SK-N-DZ (cell line): ENCODE data around the gene ZNF697.
"Not testable (repeated sequence)": the region's sequence is repeated elsewhere in the genome, so short reads cannot be mapped to it uniquely, and the experiment has no call there.

Experiments used
- DNase-seq: peaks from one replicate; pipeline ENCODE4 v3.0.0-alpha.2; 2015; ENCODE audit warnings: low spot score

ZNF697 gene

DNA sequence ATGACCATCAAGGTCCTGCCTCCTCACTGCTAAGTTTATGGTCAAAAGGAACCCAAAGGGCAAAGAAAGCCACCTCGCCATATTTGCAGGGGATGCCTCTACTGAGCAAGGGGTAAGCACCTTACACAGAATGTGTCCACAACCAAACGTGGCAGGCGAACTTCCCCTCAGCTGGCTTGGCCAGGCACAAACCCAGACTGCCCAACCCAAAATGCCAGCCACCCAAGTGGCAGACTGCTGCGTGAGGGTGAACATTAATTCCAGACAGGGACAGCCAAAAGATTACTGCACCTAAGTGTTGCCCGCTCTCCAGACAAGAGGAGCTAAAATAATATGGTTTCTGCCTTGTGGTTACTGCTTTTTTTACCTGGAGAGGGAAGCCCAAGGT lies 16.0 kb downstream of the ZNF697 start:
- no peak for DNase-seq

DNA sequence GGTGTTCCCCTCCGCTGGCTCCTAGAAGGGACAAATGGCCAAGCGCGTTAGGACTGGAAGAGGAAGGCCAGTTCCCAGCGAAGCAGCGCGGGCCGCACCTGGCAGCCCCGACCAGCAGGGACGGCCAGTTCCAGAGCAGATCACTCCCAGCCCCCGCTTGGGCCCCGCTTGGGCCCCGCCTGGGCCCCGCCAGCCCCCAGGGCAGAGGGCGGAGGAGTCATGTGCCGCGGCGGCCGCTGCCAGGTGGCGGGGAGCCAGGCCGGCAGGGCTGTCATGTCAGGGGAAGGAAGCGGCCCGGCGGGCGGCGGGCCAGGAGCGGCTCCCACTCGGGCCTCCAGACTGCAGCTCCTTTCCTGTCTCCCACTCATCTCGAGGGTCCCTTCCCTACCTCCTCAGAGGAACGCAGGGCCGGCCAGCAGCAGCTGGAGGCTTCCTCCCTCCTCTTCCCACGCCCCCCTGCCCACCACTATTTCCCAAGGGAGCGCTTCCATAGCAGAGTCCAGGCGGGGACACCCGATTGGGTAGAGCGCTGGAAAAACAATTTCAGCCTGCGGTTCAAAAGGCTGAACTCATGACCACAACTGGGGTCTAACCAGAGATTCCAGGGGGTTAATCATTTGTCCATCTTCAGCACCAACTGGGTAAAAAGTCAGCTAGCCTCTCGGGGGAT lies 16.5 kb downstream of the ZNF697 start:
- DNase-seq, result no peak

DNA sequence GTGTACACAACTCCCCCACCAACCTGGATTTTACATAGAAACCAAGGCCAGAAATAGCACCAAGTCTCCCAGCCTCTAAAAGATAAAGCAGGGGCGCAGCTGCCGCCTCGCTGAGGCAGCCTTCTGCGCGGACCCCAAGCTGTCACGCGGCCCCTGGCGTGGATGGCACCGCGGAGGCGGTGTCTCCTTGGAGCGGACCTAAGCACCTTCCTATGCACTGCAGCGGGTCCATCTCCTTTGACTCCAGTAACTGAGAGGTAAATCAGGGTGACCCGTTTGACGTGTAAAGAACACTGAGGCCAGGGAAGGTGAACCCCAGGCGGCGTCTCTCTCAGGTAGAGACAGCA lies 17.0 kb downstream of the ZNF697 start:
- no peak for DNase-seq

DNA sequence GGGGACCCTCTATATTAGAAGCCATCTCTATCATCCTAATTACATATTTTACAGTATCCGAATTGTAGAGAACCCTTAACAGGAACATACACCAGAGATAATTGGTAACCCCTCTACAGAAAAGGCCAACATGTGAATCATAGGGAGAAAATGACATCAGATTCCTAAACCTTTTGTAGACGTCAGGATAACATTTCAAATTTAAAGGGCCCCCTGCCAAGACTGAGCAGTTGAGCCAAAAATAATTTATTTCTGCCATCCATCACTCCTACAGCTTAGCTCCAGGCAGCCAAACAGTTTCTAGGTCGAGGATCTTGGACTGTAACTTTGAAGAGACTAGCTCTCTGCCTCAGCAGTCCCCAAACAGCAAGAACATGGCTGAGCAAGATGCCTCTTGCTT lies 21.2 kb downstream of the ZNF697 start:
- DNase-seq, result no peak

DNA sequence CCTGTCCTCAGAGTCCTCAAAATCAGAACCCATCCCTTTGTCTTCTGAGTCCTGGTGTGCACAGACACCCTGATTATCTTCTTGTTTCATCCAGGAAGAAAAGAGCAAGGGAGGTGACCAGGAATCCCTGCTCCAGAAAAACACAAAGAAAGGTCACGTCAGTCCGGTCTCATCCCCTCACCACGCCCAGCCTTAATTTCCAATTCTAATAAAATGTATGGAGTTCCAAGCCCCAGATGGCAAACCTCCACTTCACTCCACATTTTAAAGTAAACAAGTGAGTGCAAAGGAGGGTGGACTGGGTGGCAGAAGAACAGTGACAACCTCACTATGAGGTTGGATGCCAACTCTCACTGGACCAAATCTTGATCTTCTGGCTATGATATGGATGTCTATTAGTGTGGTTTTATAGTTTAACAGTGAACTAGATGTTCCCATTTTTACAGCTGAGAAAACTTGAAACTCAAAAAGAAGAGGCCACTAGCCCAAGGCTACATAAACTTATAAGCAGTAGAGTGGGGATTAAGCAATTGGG lies 22.0 kb downstream of the ZNF697 start:
- no peak for DNase-seq

DNA sequence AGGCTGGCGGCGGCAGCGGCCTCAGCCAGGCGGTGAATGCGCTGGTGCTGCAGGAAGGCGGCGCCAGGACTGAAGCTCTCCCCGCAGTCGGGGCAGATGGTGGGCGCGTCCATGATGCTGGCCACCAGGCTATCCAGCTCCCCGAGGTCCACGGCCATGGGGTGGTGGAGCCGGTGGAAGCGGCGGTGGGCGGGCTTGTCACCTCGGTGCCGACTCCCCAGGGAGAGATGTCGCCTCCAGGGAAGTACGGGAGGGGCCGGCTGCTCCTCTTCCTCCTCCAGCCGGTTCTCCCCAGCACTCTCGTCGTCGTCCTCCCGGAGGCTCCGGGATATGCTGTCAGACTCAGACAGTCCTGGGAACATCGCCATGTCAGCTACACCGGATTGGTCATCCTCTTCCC lies 24.4 kb downstream of the ZNF697 start:
- no peak for DNase-seq

DNA sequence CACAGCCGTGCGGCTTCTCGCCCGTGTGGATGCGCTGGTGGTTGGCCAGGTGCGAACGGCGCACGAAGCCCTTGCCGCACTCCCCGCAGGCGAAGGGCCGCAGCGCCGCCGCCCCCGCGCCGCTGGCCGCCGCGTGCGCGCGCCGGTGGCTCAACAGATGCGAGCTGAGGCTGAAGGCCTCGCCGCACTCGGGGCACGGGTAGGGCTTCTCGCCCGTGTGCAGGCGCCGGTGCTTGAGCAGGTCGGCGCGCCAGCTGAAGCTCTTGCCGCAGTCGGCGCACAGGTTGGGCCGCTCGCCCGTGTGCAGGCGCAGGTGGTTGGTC lies 24.9 kb downstream of the ZNF697 start:
- no peak for DNase-seq

DNA sequence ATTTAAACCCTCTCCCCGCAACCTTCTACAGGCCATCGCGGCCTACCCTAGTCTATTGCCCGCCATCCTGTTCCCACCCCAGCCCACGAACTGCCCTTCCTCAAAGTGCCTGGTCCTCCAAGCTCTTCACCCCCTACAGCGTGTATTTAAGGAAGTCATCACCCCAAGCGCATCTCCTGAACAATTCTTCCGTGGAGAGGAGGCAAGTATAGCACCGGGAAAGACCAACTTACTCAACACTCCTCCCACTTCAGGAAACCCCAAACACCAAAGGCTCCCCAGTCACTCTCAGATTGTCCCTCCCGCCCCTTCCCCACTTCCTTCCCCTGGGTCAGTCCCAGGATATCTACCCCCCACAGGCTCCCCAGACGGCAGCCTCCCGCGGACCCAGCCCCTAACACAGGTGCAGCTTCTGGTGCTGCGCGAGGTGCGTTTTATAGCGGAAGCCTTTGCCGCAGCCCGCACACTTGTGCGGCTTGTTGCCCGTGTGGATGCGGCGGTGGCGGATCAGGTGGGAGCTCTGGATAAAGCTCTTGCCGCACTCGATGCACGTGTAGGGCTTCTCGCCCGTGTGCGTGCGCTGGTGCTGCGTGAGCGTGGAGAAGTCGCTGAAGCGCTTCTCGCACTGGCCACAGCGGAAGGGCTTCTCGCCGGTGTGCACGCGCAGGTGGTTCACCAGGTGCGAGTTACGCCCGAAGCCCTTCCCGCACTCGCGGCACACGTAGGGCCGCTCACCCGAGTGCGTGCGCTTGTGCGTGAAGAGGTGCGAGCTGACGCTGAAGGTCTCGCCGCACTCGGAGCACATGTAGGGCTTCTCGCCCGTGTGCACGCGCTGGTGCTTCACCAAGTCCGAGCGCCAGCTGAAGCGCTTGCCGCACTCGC lies 25.5 kb downstream of the ZNF697 start:
- DNase-seq, result no peak

DNA sequence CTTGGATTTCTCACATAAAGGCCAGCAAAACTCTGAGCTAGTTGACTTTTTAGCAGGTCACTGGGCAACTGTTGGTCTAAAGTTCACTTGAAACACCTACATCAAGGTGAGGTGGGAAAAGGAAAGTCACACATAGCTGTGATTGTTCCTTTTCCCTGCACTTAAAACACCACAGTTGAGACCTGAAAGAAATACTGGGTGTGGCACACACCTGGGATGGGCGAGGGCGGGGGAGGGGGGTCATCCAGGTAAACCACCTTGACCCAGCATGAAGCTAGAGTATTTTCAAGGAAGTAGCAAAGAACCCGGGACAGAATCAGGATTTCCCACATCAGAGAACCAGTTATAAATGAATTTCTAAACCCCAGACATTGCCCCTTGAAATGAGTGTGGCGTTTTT lies 26.4 kb downstream of the ZNF697 start:
- DNase-seq, result no peak

DNA sequence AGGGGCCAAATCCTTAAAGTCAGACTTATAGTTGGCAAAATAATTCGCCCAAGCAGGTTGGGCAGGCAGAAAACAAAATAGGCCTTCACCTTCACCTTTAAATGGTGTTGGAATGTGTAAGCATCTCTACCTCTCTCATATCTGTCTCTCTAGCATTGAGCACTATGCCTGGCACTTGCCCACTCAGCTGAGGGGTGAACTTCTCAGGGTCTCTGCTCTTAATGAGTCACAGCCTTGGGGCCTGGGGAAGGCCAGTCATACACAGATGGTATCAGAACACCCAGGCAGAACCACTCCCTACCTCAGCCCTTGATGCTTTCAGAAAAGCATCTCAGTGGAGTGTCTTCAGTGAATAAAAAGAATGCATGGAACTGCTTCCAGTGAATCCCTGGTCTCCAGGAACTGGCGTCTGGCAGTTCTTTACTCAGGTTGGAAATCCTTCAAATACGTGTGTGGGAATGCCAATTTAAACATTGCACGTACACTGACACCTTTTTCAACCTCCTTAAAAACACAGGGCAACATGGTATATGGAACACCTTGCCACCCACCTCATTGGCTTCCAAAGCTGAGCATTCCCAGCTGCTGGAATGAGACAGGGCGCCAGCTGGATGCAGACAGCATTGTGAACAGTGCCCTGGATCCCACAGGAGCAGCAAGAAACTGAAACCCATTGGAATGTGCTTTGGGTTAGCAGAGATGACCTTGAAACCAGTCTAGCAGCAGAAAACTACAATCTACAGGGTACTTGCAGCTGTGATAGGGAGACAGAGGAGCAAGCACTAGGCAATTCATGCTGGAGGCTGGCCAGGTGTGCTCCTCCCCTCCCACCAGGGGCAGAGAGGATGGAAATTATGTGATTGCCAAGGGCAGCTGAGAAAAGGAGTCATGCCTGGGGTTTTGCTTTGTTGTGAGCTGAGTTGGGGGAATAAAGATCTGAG lies 30.0 kb downstream of the ZNF697 start:
- no peak for DNase-seq

DNA sequence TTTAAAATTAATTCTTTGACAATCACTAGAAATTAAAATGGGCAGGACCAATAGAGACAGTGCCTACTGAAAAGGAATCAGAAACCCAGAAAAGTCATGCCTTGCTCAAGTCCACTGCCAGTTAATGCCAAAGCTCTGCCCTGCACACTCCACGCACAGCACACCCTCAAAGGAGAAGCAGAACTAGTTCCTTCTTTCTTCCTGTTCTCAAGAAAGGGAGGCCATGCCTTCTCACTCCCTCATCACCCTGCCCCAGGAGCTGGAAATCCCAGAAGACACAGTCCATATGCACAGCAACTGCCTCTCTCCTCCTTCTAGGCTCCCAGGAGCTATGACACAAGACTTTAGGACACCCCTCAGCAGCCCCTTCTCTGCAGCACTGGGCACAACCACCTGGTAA lies 31.3 kb downstream of the ZNF697 start:
- not testable (repeated sequence) for DNase-seq

DNA sequence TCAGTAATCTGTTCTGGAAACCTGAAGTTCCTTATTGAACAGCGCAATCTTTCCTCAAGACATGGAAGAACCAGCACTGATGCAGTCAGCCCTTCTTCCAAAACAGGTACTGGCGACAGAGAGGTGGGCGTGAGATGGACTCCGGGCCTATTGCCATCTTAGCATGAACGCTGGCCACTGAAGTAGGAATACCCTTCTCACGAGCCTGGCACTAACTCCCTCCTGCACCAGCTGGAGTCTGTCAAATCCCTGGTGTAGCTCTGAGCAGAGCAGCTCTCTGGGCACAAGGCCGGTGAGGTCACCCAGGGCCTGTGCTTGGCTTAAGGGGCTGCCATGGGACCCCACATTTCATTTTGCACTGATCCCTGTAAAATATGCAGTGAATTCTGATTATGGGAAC lies 33.0 kb downstream of the ZNF697 start:
- not testable (repeated sequence) for DNase-seq

DNA sequence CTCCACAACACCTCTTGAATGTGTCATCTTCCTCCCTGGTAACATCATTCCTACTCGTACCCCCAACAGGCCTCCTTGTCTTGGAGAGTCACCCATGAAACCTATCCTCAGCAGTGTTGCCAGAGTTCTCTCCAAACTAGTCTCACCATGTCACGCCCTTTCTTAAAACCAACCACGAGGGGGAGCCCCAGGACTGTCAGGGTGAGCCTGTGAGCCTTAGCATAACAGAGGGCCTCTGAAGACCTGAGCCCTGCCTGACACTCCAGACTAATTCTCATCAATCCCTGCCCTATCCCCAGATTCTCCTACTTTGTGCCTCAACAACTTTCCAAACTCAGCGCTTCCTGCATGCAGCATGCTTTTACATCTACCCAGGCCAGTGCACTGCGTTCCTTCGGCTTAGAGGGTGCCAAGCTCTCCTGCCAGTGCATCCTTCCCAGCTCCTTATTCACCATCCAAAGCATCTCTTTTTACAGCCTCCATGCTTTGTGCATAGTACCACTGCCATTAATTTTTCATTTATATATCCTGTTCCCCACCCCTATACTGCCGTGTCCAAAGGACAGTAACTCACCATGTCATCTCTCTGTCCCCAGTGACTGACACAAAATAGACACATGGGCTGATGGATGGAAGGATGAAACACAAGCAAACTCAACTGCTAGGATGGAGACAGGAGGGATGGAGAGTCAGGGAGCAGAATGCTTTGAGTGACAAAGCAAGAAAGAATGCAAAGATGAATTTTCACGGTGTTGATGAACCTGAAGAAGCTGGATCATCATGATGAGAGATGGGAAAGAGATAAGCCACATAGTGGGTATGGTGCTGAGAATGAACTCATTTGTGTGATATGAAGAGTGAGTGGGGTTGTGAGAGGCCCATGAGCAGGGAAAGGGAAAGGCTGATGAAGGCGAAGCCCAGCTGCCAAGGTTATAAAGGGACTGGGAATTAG lies 34.0 kb downstream of the ZNF697 start:
- peak; percentile 82 for DNase-seq

DNA sequence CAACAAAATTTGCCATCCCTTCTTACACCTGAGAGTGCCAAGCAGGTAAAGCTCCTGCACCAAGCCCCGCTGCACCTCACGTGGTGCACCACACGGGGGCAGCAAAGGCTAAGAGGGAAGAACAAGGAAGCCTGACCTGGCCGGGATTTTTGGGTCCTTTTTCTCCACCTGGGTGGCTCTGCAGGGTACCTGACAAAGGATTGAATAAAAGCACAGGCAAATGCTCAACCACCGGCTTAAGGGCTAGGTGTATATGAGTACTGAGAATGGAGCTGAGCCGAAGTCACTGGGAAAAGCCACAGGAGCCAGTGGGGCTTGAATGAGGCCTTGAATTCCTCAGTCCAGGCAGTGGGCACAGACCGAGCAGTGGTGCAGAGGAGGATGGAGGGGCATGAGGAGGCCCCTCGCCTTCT lies 36.4 kb downstream of the ZNF697 start:
- peak; percentile 58 for DNase-seq

DNA sequence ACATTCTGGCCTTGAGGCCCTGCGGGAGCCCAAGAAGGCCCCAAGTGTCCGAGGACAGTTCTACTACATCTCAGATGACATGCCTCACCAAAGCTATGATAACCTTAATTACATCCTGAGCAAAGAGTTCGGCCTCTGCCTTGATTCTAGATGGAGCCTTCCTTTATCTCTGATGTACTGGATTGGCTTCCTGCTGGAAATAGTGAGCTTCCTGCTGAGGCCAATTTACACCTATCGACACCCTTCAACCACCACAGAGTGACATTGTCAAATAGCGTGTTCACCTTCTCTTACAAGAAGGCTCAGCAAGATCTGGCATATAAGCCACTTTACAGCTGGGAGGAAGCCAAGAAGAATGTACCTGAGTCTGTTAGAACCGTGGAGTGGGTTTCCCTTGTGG lies 39.2 kb downstream of the ZNF697 start:
- not testable (repeated sequence) for DNase-seq

DNA sequence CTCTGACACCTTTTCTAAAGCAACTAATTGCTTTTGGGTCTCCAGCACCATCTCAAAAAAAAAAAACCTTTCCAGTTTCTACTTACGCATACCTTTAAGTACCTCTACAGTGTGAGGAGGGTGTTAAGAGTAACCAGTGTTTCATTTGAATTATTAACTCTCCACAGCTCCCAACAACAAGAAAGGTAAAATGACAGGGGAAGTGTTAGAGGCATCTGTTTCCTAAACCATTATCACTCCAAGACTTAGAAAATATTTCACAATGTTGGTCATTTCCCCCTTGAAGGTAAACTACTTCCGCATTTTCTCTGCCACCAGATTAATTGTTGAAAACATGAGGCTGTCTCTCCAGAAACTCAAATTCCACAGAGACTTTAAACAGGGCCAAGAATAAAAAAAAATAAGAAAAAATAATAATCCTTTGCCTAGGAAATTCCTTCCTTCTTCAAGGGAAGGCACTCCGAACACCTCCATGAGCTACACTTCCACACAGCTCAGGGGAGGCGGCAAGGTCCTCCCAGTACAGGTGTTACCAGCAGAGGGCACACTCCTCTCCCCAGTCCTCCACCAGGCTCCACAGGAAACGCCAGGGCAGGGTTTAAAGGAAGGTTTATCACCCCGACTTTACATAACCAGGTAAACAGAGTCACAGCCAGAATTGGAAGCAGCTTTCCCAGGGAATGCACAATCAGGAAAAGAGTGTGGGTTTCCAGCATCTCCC lies 40.8 kb downstream of the ZNF697 start:
- not testable (repeated sequence) for DNase-seq

DNA sequence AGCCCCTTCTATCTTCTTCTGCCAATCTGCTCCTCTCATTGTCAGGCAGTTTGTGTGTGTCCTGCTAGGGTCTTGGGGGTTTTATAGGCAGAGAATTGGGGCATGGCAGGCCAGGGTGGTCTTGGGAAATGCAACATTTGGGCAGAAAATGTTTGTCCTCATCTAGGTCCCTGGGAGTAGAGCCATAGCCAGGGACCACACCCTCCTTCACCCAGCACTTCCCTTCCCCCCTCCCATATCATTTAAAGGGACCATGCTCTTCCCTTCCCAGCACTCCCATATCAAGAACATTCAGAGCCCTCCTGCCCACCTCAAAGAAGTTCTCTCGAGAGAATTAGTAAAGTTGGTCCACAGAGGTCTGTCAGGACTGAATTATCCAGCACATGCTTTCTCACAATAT lies 41.7 kb downstream of the ZNF697 start:
- no peak for DNase-seq

DNA sequence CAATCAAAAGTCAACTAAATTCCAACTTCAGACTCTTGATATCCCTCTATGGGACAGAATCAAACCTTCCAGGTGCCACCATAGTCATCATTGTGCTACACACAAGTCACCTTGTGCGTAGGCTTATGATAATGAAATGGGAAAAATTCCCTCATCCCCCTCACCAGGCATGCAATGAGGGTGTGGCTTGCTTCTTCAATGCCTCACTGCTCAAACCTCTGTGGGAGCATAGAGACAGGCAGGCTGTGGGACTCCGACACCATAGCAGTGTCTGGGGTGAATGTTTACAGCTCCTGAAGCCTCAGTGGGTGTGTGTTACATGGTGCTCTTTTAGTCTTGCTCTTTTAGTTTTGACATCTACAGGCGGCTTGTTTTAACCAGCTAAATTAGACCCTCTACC lies 42.4 kb downstream of the ZNF697 start:
- no peak for DNase-seq

DNA sequence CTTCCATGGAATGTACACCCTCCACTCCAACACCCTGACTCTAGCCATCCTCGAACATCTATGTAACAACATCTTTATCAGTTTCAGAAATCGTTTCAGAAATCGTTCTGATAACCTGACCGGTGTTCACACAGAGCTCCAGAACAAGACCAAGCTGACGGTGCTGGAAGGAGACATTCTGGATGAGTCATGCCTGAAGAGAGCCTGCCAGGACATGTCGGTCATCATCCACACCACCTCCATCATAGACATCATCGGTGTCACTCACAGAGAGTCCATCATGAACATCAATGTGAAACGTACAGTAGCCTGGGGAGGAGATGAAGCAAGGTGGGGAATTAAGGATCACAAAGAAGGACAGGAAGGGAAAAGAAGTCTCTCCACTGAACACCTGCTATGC lies 43.0 kb downstream of the ZNF697 start:
- DNase-seq, result not testable (repeated sequence)

DNA sequence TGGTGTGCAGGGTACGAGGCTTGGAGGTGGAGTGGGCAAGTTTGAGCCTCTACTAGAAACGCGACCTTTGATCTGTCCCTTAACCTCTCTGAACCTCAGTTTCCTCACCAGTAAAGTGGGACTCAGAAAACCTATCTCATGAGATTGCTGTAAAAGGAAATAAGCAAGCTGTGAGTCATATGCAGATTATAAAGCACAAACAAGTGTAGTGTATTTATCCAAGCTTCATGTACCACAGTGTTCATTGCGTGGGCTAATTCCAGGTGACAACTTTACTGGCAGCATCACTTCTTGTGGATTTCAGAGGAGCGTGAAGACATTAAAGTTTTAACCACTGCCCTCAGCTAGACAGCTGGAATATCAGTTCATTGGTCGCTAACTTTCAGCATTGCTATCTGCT lies 44.4 kb downstream of the ZNF697 start:
- no peak for DNase-seq
